ENCODE data around the gene PICK1. TPM values are rescaled to one million over a fixed set of nuclear protein-coding genes. Genes with fewer than 3 reads are reported as not detected.
"Not testable (repeated sequence)": the region's sequence is repeated elsewhere in the genome, so short reads cannot be mapped to it uniquely, and the experiment has no call there.

PICK1 gene
- total RNA-seq, 4 donors from 2014 or later, result 52.2 to 81.4 (median 57.5) TPM

DNA sequence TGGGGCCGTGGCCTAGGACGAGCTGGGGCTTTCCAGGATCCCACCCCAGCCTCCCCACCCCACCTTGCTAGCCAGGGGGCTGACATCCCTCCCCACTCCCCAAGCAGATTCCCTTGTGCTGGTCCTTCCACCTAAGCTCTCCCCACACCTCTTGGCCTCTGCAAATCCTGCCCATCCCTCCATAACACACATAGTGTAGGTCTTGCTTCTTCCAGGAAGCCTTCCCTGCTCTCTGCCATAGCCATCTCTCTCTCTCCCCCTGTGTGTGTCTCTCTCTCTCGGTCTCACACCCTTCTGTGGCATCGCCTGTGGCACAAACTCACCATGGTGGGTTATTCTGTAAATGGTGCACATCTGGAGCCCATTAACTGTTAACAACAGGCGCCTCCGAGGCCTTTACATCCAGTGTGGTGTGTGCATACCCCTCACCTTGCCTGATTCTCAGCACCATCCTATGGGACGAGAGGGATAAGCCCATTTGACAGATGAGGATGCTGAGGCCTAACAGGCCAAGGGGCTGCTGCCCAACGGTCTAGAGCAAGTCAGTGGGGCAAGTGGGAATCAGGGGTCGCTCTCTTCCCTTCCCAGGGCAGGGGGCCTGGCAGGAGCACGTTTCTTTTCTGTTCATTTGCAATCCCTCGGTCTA is 22.2 kb upstream of the PICK1 start:
- no peak for TF ChIP-seq POLR2A (IDR thresholded peaks at IDR 0.05)
- TF ChIP-seq, protein P1, sequence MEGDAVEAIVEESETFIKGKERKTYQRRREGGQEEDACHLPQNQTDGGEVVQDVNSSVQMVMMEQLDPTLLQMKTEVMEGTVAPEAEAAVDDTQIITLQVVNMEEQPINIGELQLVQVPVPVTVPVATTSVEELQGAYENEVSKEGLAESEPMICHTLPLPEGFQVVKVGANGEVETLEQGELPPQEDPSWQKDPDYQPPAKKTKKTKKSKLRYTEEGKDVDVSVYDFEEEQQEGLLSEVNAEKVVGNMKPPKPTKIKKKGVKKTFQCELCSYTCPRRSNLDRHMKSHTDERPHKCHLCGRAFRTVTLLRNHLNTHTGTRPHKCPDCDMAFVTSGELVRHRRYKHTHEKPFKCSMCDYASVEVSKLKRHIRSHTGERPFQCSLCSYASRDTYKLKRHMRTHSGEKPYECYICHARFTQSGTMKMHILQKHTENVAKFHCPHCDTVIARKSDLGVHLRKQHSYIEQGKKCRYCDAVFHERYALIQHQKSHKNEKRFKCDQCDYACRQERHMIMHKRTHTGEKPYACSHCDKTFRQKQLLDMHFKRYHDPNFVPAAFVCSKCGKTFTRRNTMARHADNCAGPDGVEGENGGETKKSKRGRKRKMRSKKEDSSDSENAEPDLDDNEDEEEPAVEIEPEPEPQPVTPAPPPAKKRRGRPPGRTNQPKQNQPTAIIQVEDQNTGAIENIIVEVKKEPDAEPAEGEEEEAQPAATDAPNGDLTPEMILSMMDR (IDR thresholded peaks at IDR 0.05), result no peak
- 80 to 82% methylated on average over 11 of the region's 11 CpGs for WGBS, 2 donors

DNA sequence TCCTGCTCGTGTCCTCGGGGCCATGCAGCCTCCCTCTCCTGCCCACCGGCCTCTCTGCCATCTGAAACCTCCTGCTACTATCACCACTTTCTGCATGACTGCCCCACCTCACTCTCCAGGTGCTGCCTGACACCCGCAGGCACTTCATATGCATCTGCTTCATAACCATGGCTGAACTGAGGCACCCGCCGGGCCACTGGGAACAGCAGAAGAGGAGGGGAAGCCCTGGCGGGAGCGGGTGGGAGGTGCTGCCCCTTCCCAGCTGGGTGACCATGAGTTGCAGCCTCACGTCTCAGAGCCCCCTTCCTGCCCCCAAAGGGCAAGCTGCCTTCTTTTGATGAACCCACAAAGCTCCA is 21.7 kb upstream of the PICK1 start:
- TF ChIP-seq, protein P1 (IDR thresholded peaks at IDR 0.05), result no peak
- TF ChIP-seq POLR2A (IDR thresholded peaks at IDR 0.05), result no peak
- peaks cover 30 to 47% of the 10 kb centered on the region in 2 donors for H3K4me1 ChIP-seq
- H3K27me3 ChIP-seq, result no peaks in the 10 kb centered on the region
- DNase-seq, result peak in 1 of 2 donors; percentile 27
- WGBS, 2 donors, result 68 to 72% methylated on average over 9 of the region's 9 CpGs
- no peaks in the 10 kb centered on the region for H3K36me3 ChIP-seq
- intact Hi-C loops (cut with DNase I), result no loop called here
- H3K27ac ChIP-seq, result peak overlapping the region in 1 of 3 donors; percentile 95
- H3K4me3 ChIP-seq (replicated peaks in 1 of 3), result no peak overlapping the region
- H3K9me3 ChIP-seq, result no peaks in the 10 kb centered on the region

More for the DNA sequence above, 22.2 kb upstream of the PICK1 start:
- DNase-seq, result no peak
- H3K4me3 ChIP-seq (replicated peaks in 1 of 3), result no peak overlapping the region
- peaks cover 35 to 52% of the 10 kb centered on the region in 2 donors for H3K4me1 ChIP-seq
- H3K36me3 ChIP-seq, result no peaks in the 10 kb centered on the region
- H3K27me3 ChIP-seq, result no peaks in the 10 kb centered on the region
- intact Hi-C loops (cut with DNase I), result no loop called here
- H3K27ac ChIP-seq, result peak overlapping the region; percentile 85 to 95 (median 92)
- no peaks in the 10 kb centered on the region for H3K9me3 ChIP-seq

DNA sequence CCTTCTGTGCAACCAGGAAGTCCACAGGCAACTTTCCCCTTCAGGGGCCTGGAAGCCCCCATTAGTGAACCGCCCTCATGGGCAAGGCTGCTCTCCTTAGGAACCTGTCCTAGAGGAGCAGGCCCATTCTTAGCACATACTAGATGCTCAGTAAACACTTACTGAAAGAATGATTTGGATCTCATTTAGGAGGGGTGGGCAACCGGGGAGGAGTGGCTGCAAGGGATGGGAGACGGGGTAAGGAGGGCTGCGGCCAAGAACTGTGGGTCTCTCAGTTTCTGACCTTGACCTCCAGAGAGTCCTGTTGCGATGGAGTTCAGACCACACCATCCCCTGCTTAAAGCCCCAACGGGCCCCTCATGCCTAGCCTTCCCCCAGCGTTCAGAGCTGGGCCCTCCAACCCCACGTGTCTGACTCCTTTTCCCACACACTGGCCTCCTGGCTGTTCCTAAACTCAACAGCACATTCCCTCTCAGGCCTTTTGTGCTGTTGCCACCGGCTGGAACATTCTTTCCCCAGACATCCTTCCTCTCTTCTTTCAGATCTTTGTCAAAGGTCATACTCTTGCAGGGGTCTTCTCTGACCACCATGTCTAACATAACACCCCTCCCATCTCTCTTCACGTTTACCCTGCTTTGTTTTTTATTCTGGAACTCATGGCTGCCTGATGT is 20.7 kb upstream of the PICK1 start:
- no peaks in the 10 kb centered on the region for H3K36me3 ChIP-seq
- no peaks in the 10 kb centered on the region for H3K27me3 ChIP-seq
- H3K4me3 ChIP-seq (replicated peaks in 1 of 3), result no peak overlapping the region
- 80 to 81% methylated on average over 10 of the region's 10 CpGs for WGBS, 2 donors
- no peaks in the 10 kb centered on the region for H3K9me3 ChIP-seq
- no peak for DNase-seq
- H3K27ac ChIP-seq, result peak overlapping the region in 1 of 3 donors; percentile 17
- intact Hi-C loops (cut with DNase I), result no loop called here
- peaks cover 24 to 37% of the 10 kb centered on the region in 2 donors for H3K4me1 ChIP-seq
- TF ChIP-seq, protein P1 (IDR thresholded peaks at IDR 0.05), result no peak

DNA sequence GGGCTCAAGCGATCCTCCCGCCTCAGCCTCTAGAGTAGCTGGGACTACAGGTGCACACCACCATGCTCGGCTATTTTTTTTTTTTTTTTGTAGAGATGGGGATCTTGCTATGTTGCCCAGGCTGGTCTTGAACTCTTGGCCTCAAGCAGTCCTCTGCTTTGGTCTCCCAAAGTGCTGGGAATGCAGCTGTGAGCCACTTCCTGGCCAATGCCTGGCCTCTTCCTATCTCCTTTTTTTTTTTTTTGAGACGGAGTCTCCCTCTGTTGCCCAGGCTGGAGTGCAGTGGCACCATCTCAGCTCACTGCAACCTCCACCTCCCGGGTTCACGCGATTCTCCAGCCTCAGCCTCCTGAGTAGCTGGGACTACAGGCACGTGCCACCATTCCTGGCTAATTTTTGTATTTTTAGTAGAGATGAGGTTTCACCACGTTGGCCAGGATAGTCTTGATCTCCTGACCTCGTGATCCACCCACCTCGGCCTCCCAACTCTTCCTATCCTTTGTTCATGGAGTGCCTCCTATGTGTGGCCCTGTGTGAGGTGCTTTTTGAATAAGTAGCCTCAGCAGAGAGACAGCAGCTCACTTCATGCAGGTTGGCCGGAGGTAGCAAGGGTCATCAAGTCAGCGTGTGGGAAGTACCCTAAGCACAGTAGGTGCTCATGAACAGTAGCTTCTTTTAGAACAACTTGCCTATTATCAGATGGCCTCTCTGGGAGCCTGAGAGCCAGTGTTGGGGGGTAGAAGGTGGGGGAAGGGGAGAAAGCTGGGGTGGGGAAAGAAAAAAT is 19.6 kb upstream of the PICK1 start:
- H3K9me3 ChIP-seq; intact Hi-C loops (cut with DNase I); H3K27me3 ChIP-seq; H3K27ac ChIP-seq; DNase-seq; H3K4me3 ChIP-seq (replicated peaks in 1 of 3); H3K36me3 ChIP-seq: not testable (repeated sequence)
- peaks cover 23 to 33% of the 10 kb centered on the region in 2 donors for H3K4me1 ChIP-seq
- WGBS, 2 donors, result 83 to 88% methylated on average over 13 of the region's 13 CpGs

DNA sequence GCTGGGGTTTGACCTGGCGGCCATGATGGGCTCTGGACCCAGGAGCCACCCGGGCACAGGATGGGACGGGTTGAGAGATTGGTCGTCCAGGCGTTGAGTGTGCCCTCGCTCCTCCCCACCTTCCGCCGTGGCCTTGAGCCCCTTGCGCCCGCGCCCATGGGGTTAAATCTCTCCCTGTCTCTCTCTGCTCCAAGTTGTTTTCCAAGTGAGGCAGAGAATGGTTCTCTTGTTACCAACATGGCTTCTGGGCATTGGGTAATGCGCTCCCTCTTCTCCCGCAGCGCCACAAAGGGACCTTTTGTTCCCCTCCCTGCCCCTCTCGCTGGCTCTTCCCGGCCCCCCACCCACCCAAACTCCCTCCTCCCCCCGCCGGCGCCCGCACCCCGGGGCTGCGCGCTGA is 18.8 kb upstream of the PICK1 start:
- H3K27me3 ChIP-seq, result no peaks in the 10 kb centered on the region
- no peaks in the 10 kb centered on the region for H3K9me3 ChIP-seq
- no peak overlapping the region for H3K4me3 ChIP-seq (replicated peaks in 1 of 3)
- intact Hi-C loops (cut with DNase I), result no loop called here
- peaks cover 14 to 25% of the 10 kb centered on the region in 2 donors for H3K4me1 ChIP-seq
- no peak for TF ChIP-seq POLR2A (IDR thresholded peaks at IDR 0.05)
- TF ChIP-seq, protein P1 (IDR thresholded peaks at IDR 0.05), result no peak
- H3K27ac ChIP-seq, result peak overlapping the region in 2 of 3 donors; percentile 15 to 30
- 93 to 95% methylated on average over 21 to 23 of the region's 23 CpGs for WGBS, 2 donors
- no peaks in the 10 kb centered on the region for H3K36me3 ChIP-seq
- DNase-seq, result no peak

All from thyroid gland (tissue), 4 donors.